MM.1S (cell line): ENCODE measurements around the gene CTNNA2.

Experiments
- EZH2 ChIP-seq: fragments of 300-600 bp; sonication (generic); optimal IDR thresholded peaks from 2 replicates; pipeline ENCODE3; 2017; ENCODE audit warnings: low read depth, mild to moderate bottlenecking, antibody characterized with exemption, low read length, mixed read lengths
- EZH2phosphoT487 ChIP-seq: fragments of 300-600 bp; sonication (generic); IDR thresholded peaks from 2 replicates; pipeline ENCODE4 v1.6.1; 2018; ENCODE audit warnings: antibody characterized with exemption, low read length
- TF ChIP-seq, protein P1 (sequence below): fragments of 300-600 bp; sonication (generic); IDR thresholded peaks from 2 replicates; pipeline ENCODE4 v1.5.1; 2016; ENCODE audit warnings: antibody characterized with exemption, low read length, mixed read lengths

DNA sequence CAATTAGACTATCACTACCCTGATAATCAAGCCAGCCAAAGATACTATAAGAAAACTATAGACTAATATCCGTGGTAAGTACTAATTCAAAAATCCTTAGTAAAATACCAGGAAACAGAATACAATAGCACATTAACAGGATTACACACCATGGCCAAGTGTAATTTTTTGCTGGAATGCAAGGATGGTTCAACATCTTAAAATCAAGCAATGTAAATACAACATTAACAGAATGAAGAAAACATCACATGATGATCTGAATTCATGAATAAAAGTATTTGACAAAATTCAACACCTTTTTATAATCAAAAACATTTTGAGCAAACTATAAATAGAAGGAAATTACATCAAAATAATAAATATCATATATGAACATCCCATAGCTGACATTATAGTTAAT is 1142.4 kb downstream of the CTNNA2 start:
- TF ChIP-seq EZH2, result no peak
- TF ChIP-seq, protein P1, sequence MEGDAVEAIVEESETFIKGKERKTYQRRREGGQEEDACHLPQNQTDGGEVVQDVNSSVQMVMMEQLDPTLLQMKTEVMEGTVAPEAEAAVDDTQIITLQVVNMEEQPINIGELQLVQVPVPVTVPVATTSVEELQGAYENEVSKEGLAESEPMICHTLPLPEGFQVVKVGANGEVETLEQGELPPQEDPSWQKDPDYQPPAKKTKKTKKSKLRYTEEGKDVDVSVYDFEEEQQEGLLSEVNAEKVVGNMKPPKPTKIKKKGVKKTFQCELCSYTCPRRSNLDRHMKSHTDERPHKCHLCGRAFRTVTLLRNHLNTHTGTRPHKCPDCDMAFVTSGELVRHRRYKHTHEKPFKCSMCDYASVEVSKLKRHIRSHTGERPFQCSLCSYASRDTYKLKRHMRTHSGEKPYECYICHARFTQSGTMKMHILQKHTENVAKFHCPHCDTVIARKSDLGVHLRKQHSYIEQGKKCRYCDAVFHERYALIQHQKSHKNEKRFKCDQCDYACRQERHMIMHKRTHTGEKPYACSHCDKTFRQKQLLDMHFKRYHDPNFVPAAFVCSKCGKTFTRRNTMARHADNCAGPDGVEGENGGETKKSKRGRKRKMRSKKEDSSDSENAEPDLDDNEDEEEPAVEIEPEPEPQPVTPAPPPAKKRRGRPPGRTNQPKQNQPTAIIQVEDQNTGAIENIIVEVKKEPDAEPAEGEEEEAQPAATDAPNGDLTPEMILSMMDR, result no peak
- no peak for TF ChIP-seq EZH2phosphoT487
